Stimulated activated naive CD8-positive, alpha-beta T cell treated with anti-CD3 and anti-CD28 coated beads, Interleukin-15, Interleukin-2, amounts not matched to agents 100 ng/mL and 50 ng/mL, for 24 hours (primary cell): ENCODE data around the gene SVIL.
"Not testable (repeated sequence)": the region's sequence is repeated elsewhere in the genome, so short reads cannot be mapped to it uniquely, and the experiment has no call there.

ENCODE experiments used
- H3K27ac Mint-ChIP-seq: one replicate; pipeline ENCODE4 v1.8.0; 2021; ENCODE audit warnings: mild to moderate bottlenecking, mixed read lengths
- H3K27me3 Mint-ChIP-seq: one replicate; pipeline ENCODE4 v1.8.0; 2021; ENCODE audit warnings: mixed read lengths
- H3K36me3 Mint-ChIP-seq: one replicate; pipeline ENCODE4 v1.8.0; 2021; ENCODE audit warnings: low read depth, mixed read lengths
- H3K4me1 Mint-ChIP-seq: one replicate; pipeline ENCODE4 v1.8.0; 2021; ENCODE audit warnings: low read depth, mixed read lengths
- H3K4me3 Mint-ChIP-seq: one replicate; pipeline ENCODE4 v1.8.0; 2021; ENCODE audit warnings: mild to moderate bottlenecking, mixed read lengths
- H3K9me3 Mint-ChIP-seq: one replicate; pipeline ENCODE4 v1.8.0; 2021; ENCODE audit warnings: mixed read lengths

The SVIL gene

GRCh38 chr10:29587750-29588628, 46.8 kb downstream of the SVIL start:
- H3K27me3 Mint-ChIP-seq, H3K27ac Mint-ChIP-seq, H3K9me3 Mint-ChIP-seq, H3K36me3 Mint-ChIP-seq, H3K4me3 Mint-ChIP-seq: not testable (repeated sequence)
- peaks cover 15% of the 10 kb centered on the region for H3K4me1 Mint-ChIP-seq

- H3K27me3 Mint-ChIP-seq, H3K27ac Mint-ChIP-seq, H3K36me3 Mint-ChIP-seq, H3K4me3 Mint-ChIP-seq, H3K9me3 Mint-ChIP-seq: not testable (repeated sequence)
- peaks cover 15% of the 10 kb centered on the region for H3K4me1 Mint-ChIP-seq
Measured at GRCh38 chr10:29587102-29587749, 47.5 kb downstream of the SVIL start.

- H3K9me3 Mint-ChIP-seq: no peaks in the 10 kb centered on the region
- peaks cover 15% of the 10 kb centered on the region for H3K4me1 Mint-ChIP-seq
- no peaks in the 10 kb centered on the region for H3K27me3 Mint-ChIP-seq
Measured at GRCh38 chr10:29586509-29586908, 48.3 kb downstream of the SVIL start.

GRCh38 chr10:29585488-29585976, 49.2 kb downstream of the SVIL start:
- Mint-ChIP-seq H3K36me3 (peaks cover 7% of the 10 kb centered on the region), H3K4me1 (peaks cover 11% of the 10 kb centered on the region), H3K27me3 (no peaks in the 10 kb centered on the region), H3K9me3 (no peaks in the 10 kb centered on the region), H3K27ac (no peak overlapping the region), H3K4me3 (no peak overlapping the region)

More at GRCh38 chr10:29586509-29586908, 48.3 kb downstream of the SVIL start:
- Mint-ChIP-seq H3K4me3 (no peak overlapping the region), H3K36me3 (peaks cover 7% of the 10 kb centered on the region), H3K27ac (no peak overlapping the region)

- no peak overlapping the region for H3K27ac Mint-ChIP-seq
- H3K27me3 Mint-ChIP-seq: no peaks in the 10 kb centered on the region
- peaks cover 7% of the 10 kb centered on the region for H3K36me3 Mint-ChIP-seq
- no peak overlapping the region for H3K4me3 Mint-ChIP-seq
- no peaks in the 10 kb centered on the region for H3K9me3 Mint-ChIP-seq
- peaks cover 5% of the 10 kb centered on the region for H3K4me1 Mint-ChIP-seq
Measured at GRCh38 chr10:29584436-29584835, 50.3 kb downstream of the SVIL start.

GRCh38 chr10:29583674-29584073, 51.1 kb downstream of the SVIL start:
- Mint-ChIP-seq H3K27me3 (no peaks in the 10 kb centered on the region), H3K9me3 (no peaks in the 10 kb centered on the region), H3K4me1 (peaks cover 5% of the 10 kb centered on the region), H3K27ac (no peak overlapping the region), H3K36me3 (peaks cover 9% of the 10 kb centered on the region), H3K4me3 (no peak overlapping the region)

GRCh38 chr10:29582769-29583168, 52.0 kb downstream of the SVIL start:
- H3K36me3 Mint-ChIP-seq: peaks cover 14% of the 10 kb centered on the region
- not testable (repeated sequence) for H3K4me1 Mint-ChIP-seq, H3K4me3 Mint-ChIP-seq, H3K27ac Mint-ChIP-seq, H3K27me3 Mint-ChIP-seq, H3K9me3 Mint-ChIP-seq

GRCh38 chr10:29579455-29579970, 55.3 kb downstream of the SVIL start:
- Mint-ChIP-seq H3K27ac (no peak overlapping the region), H3K9me3 (no peaks in the 10 kb centered on the region), H3K4me3 (no peak overlapping the region), H3K4me1 (peaks cover 5% of the 10 kb centered on the region), H3K36me3 (peaks cover 7% of the 10 kb centered on the region), H3K27me3 (no peaks in the 10 kb centered on the region)

GRCh38 chr10:29578457-29578856, 56.3 kb downstream of the SVIL start:
- Mint-ChIP-seq H3K27ac (no peak overlapping the region), H3K27me3 (no peaks in the 10 kb centered on the region), H3K4me3 (no peak overlapping the region), H3K36me3 (peaks cover 7% of the 10 kb centered on the region), H3K9me3 (no peaks in the 10 kb centered on the region), H3K4me1 (no peaks in the 10 kb centered on the region)

- H3K27ac Mint-ChIP-seq: no peak overlapping the region
- no peaks in the 10 kb centered on the region for H3K4me1 Mint-ChIP-seq
- no peaks in the 10 kb centered on the region for H3K27me3 Mint-ChIP-seq
- no peak overlapping the region for H3K4me3 Mint-ChIP-seq
- H3K9me3 Mint-ChIP-seq: no peaks in the 10 kb centered on the region
- peaks cover 7% of the 10 kb centered on the region for H3K36me3 Mint-ChIP-seq
Measured at GRCh38 chr10:29576681-29577080, 58.1 kb downstream of the SVIL start.

GRCh38 chr10:29575098-29575455, 59.7 kb downstream of the SVIL start:
- Mint-ChIP-seq H3K36me3 (peaks cover 7% of the 10 kb centered on the region), H3K27ac (no peak overlapping the region), H3K4me1 (no peaks in the 10 kb centered on the region), H3K9me3 (no peaks in the 10 kb centered on the region), H3K27me3 (no peaks in the 10 kb centered on the region), H3K4me3 (no peak overlapping the region)

GRCh38 chr10:29574212-29575097, 60.3 kb downstream of the SVIL start:
- H3K27ac Mint-ChIP-seq, H3K9me3 Mint-ChIP-seq, H3K27me3 Mint-ChIP-seq, H3K36me3 Mint-ChIP-seq, H3K4me3 Mint-ChIP-seq, H3K4me1 Mint-ChIP-seq: not testable (repeated sequence)

- H3K27me3 Mint-ChIP-seq, H3K36me3 Mint-ChIP-seq, H3K4me3 Mint-ChIP-seq, H3K9me3 Mint-ChIP-seq, H3K27ac Mint-ChIP-seq, H3K4me1 Mint-ChIP-seq: not testable (repeated sequence)
Measured at GRCh38 chr10:29570248-29570647, 64.5 kb downstream of the SVIL start.

- Mint-ChIP-seq H3K27ac (no peak overlapping the region), H3K9me3 (no peaks in the 10 kb centered on the region), H3K36me3 (no peaks in the 10 kb centered on the region), H3K4me3 (no peak overlapping the region), H3K4me1 (no peaks in the 10 kb centered on the region), H3K27me3 (no peaks in the 10 kb centered on the region)
Measured at GRCh38 chr10:29569795-29570194, 65.0 kb downstream of the SVIL start.

GRCh38 chr10:29567003-29567402, 67.8 kb downstream of the SVIL start:
- H3K9me3 Mint-ChIP-seq: no peaks in the 10 kb centered on the region
- peaks cover 3% of the 10 kb centered on the region for H3K36me3 Mint-ChIP-seq
- no peak overlapping the region for H3K4me3 Mint-ChIP-seq
- no peaks in the 10 kb centered on the region for H3K27me3 Mint-ChIP-seq
- H3K27ac Mint-ChIP-seq: no peak overlapping the region
- H3K4me1 Mint-ChIP-seq: peaks cover 3% of the 10 kb centered on the region
